ENCODE results near the gene FAXC.
A peak's percentile ranks its signal among the peaks of the same experiment; 100 is the strongest.
"Not testable (repeated sequence)": the region's sequence is repeated elsewhere in the genome, so short reads cannot be mapped to it uniquely, and the experiment has no call there.

FAXC gene

DNA sequence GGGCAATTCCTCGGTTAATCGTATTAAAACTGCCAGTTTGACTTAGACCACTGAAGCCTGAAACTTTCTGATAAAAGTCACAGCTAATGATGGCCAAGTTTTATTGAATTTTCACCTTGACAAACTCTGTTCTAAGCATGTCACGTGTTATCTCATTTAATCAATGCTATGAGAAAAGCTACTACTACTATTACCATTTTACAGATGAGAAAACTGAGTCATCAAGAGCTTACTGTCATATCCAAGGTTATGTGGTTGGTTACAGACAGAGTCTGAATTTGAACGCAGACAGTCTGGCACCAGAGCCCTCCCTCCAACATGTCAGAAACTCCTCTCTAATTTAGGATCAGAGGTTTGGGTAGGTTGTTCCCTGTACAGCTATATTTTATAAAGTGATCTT is 4.3 kb downstream of the FAXC start:
- H3K4me3 ChIP-seq (replicated peaks in 1 of 2; ENCODE audit: low read depth in 2 of 2, low read length in 2 of 2): no peak overlapping the region
- TF ChIP-seq, protein P1, sequence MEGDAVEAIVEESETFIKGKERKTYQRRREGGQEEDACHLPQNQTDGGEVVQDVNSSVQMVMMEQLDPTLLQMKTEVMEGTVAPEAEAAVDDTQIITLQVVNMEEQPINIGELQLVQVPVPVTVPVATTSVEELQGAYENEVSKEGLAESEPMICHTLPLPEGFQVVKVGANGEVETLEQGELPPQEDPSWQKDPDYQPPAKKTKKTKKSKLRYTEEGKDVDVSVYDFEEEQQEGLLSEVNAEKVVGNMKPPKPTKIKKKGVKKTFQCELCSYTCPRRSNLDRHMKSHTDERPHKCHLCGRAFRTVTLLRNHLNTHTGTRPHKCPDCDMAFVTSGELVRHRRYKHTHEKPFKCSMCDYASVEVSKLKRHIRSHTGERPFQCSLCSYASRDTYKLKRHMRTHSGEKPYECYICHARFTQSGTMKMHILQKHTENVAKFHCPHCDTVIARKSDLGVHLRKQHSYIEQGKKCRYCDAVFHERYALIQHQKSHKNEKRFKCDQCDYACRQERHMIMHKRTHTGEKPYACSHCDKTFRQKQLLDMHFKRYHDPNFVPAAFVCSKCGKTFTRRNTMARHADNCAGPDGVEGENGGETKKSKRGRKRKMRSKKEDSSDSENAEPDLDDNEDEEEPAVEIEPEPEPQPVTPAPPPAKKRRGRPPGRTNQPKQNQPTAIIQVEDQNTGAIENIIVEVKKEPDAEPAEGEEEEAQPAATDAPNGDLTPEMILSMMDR (IDR thresholded peaks at IDR 0.05; ENCODE audit: low read depth, low read length): no peak
- DNase-seq (ENCODE audit: low read depth in 2 of 2): no peak

DNA sequence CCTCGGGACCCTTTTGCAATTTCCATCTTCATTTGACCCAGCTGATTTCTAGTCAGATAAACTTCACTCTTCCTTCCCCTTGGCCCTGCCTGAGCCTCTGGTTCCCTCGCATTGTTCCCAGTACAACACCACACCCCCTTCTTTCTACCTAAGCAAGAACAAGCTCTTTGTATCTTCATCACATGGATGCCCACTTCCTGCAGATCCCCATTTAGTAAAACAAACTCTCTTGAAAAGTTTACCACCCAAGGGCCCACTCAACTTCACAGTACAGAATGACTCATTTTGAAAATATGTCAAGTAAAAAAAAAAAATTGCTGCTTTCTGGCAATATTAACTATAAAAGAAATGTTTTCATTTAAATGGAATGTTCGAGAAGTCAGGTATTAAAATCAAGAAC is 5.2 kb downstream of the FAXC start:
- TF ChIP-seq, protein P1 (IDR thresholded peaks at IDR 0.05; ENCODE audit: low read depth, low read length): no peak
- no peak overlapping the region for H3K4me3 ChIP-seq (replicated peaks in 1 of 2; ENCODE audit: low read depth in 2 of 2, low read length in 2 of 2)
- peak; percentile 33 to 55 for DNase-seq (ENCODE audit: low read depth in 2 of 2)

DNA sequence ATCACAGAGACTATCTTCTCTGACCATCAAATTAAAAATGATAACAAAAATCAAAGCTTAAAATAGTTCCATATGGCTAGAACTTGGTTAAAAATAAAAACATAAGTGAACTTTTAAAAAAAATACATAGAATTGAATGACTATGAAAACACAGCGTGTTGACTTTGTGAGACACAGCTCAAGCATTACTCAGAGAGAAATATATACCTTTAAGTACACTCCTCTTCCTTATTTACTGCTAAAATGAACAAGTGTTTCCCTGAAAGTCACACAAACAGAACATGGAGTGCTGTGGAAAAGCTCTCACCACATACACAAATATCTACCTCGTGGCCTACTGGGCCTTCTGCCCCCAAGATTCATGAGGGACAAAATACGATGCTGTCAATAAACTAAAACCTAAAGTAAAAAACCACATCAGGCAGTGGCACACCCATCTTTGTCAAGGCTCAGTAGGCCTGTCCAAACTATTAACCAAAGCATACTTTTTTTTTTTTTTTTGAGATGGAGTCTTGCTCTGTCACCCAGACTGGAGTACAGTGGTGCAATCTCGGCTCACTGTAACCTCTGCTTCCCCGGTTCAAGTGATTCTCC is 7.5 kb downstream of the FAXC start:
- H3K4me3 ChIP-seq (replicated peaks in 1 of 2; ENCODE audit: low read depth in 2 of 2, low read length in 2 of 2): no peak overlapping the region
- peak in 1 of 2 donors; percentile 16 for DNase-seq (ENCODE audit: low read depth in 2 of 2)
- TF ChIP-seq, protein P1 (IDR thresholded peaks at IDR 0.05; ENCODE audit: low read depth, low read length): no peak

DNA sequence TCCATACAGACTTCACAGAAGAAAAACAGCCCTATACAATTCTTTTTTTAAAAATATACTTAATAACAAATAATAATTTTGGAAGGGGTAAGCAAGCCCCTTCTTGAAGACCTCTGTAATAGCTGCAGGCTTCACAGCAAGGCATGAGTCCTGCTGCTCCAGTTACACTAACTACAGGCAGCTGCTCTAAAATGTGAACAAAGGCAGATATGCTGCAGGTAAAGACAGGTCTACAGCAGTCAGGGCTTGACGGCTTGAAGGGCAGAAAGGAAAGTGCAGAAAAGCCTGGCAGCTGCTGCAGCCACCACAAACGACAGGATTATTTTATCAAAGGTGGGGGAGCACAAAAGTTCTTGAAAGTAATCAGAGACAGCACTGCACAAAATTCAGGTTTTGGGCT is 11.3 kb downstream of the FAXC start:
- DNase-seq (ENCODE audit: low read depth in 2 of 2): no peak
- no peak overlapping the region for H3K4me3 ChIP-seq (replicated peaks in 1 of 2; ENCODE audit: low read depth in 2 of 2, low read length in 2 of 2)
- TF ChIP-seq, protein P1 (IDR thresholded peaks at IDR 0.05; ENCODE audit: low read depth, low read length): no peak

DNA sequence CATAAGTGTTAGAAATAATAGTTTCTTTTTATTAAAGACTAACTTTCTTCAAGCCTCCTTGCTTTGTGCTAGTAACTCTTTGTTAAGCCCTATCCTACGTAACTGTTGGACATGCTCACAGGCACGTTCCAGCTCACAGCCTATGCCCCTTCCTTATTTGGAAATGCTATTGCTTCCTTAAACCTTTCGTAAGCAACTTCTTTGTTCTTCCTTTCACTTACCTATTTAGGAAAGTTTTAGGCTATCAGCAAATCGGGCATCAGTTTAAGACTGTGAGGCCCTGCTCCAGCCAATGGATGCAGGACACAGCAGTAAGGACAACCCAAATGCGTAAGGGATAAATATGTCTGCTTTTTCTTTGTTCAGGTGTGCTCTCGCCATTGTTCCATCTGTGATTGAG is 14.2 kb downstream of the FAXC start:
- not testable (repeated sequence) for DNase-seq (ENCODE audit: low read depth in 2 of 2); H3K4me3 ChIP-seq (replicated peaks in 1 of 2; ENCODE audit: low read depth in 2 of 2, low read length in 2 of 2)

DNA sequence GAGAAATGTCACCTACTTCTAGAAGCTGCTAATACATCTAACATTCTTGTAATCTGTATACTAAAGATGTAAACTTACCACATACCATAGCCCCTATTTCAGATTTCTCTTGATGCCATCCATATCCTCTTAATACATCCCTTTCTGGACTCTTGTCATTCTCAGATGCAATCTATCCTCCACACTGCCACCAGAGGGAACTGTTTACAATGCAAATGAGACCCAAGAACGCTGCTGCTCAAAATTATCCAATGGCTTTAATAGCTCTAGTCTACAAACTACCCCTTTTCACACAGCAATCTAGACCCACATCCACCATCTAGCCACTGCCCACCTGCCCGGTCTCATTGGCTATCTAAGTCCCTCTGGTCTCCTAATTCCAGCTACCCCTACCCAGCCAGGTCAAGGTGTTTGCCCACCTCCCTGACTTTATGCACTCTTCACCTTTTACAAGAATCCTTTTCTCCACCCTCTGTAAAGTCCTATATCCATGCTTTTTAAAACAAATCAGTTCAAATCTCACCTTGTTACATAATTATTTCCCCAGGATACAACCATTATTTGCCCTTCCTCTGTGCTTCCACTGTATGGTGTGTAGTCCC is 14.8 kb downstream of the FAXC start:
- no peak overlapping the region for H3K4me3 ChIP-seq (replicated peaks in 1 of 2; ENCODE audit: low read depth in 2 of 2, low read length in 2 of 2)
- peak; percentile 63 to 78 for DNase-seq (ENCODE audit: low read depth in 2 of 2)
- TF ChIP-seq, protein P1 (IDR thresholded peaks at IDR 0.05; ENCODE audit: low read depth, low read length): peak; percentile 82

DNA sequence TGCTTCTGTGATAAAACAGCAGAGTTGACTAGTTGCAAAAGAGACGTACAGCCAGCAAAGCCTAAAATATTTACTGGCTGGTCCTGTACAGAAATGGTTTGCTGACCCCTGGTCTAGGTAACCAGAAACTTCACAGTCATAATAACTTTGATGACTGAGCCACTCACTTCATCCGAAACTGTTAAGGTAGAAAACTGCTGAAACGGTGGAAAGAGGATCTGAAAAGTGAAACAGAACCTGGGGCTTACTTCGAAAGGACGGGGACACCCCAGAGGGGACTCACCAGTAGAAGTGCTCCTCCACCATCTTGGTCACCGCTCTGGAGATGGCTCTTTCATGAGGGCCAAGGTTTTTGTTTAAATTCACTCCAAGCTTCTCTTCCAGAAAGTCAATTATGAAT is 16.4 kb downstream of the FAXC start:
- TF ChIP-seq, protein P1 (IDR thresholded peaks at IDR 0.05; ENCODE audit: low read depth, low read length): no peak
- no peak overlapping the region for H3K4me3 ChIP-seq (replicated peaks in 1 of 2; ENCODE audit: low read depth in 2 of 2, low read length in 2 of 2)
- no peak for DNase-seq (ENCODE audit: low read depth in 2 of 2)

All from cardiac fibroblast (primary cell).